Stimulated activated CD8-positive, alpha-beta memory T cell treated with anti-CD3 and anti-CD28 coated beads, Interleukin-2, amount 100 ng/mL, for 1 hour (primary cell): ENCODE results near the gene OSBPL9.
"Not testable (repeated sequence)": the region's sequence is repeated elsewhere in the genome, so short reads cannot be mapped to it uniquely, and the experiment has no call there.

ENCODE experiments used
- DNase-seq, 2 donors: peaks; one replicate each; pipeline ENCODE4 v3.0.0-alpha.2; 2020; ENCODE audit warnings: low read depth in 2 of 2

Gene OSBPL9

DNA sequence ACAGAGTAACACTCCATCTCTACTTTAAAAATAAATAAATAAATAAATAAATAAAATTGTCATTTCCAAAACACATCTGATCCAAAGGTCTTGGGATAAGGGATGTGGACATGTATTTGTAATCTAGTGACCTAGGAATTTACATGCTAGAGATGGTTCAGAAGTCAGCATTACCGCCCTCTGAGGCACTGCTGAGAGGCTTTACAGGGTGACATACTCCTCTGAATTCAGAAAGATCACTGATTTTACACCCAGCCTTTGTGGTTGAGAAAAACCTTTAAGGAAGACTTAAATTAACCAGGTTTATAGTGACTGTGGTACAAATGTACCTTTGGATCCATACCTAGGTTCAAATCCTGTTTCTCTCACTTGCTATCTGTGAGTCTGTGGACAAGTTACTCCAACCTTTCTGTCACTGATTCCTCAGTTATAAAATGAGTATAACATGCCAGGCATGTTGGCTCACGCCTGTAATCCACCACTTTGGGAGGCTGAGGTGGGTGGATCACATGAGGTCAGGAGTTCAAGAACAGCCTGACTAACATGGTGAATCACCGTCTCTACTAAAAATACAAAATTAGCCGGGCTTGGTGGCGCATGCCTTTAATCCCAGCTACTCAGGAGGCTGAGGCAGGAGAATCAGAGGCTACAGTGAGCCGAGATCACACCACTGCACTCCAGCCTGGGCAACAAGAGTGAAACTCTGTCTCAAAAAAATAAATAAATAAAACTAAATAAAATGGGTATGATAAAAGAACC, 20.1 kb downstream of the OSBPL9 start:
- DNase-seq, result no peak

DNA sequence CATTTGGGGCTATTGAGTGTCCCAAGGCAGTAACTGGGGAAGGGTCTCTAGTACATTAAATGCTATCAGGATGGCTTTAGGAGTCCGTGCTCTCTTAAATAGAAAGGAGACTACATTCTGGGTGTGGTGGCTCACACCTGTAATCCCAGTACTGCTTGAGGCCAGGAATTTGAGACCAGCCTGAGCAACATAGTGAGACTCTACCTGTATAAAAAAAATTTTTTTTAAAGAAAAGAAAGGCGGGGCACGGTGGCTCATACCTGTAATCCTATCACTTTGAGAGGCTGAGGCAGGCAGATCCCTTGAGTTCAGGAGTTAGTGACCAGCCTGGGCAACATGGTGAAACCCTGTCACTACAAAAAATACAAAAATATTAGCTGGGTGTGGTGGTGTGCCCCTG, 21.5 kb downstream of the OSBPL9 start:
- no peak for DNase-seq

DNA sequence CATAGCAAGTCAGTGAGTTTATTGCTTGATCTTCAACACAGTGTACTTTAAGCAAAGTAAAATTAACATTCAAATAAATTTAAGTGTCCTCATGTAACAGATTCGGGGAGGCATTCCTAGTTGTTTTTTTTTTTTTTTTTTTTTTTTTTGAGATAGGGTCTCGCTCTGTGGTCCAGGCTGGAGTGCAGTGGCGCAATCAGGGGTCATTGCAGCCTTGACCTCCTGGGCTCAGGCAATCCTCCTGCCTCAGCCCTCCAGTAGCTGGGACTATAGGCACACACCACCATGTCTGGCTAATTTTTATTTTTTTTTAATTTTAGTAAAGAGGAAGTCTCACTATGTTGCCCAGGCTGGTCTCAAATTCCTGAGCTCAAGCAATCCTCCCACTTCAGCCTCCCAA, 22.8 kb downstream of the OSBPL9 start:
- no peak for DNase-seq

DNA sequence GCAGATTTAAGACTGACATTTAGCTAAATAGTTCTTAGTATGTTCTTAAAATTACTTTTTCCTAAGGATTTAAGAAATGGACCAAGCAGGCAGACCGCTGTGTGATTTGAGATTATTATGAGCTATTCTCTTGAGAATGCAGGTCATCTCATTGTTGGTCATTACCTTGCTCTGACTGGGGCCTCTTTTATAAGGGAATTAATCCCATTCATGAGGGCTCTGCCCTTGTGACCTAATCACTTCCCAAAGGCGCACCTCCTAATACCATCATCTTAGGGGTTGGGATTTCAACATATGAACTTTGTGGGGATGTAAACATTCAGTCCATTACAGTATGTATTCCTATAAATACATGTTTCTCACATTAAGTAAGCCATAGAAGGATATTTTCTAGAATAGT, 24.2 kb downstream of the OSBPL9 start:
- DNase-seq, result no peak

DNA sequence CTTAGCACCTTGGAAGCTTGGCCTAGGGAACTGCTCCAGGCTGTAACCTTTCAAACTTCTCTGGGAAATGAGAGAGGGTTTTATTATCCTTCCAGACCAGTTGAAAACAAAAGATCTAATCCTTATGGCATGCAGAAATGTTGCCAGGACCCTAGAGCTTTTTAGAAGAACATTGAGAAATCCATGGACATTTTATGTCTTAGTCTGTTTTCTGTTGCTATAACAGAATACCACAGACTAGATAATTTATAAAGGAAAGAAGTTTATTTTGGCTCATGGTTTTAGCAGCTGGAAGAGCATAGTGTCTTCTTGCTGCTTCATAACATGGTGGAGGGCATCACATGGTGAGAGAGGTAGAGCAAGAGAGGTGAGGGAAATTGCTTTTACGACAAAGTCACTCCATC, 25.8 kb downstream of the OSBPL9 start:
- DNase-seq, result no peak

DNA sequence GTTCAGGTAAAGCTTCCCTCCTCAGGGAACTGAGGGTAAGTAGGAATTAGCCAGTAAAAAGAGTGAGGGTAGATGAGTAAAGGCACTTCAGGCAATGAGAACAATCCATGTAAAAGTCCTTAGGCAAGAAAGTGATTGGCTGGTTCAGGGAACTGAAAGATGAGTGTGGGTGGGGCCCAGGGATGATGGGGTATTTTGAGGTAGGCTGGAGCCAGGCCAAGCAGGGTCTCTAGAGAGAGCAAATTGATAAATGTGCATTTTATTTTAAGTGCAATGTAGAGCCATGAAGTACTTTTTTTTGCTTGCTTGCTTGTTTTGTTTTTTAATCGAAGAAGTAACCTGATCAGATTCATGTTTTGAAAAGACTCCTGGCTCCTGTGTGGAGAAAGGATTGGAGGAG, 26.5 kb downstream of the OSBPL9 start:
- DNase-seq, result no peak

DNA sequence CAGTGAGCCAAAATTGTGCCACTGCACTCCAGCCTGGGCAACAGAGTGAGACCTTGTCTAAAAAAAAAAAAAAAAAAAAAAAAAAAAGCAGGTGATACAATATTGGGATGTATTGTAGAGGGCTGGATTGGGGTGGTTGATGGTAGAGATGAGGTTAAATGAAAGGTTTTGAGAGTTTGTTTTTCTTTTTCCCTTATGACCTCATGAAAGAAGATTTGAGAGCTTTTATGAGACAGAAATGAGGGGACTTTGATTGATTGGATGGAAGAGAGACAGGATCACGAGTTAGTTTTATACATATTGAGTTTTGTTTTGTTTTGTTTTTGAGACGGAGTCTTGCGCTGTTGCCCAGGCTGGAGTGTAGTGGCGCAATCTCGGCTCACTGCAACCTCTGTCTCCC, 27.1 kb downstream of the OSBPL9 start:
- DNase-seq, result no peak

DNA sequence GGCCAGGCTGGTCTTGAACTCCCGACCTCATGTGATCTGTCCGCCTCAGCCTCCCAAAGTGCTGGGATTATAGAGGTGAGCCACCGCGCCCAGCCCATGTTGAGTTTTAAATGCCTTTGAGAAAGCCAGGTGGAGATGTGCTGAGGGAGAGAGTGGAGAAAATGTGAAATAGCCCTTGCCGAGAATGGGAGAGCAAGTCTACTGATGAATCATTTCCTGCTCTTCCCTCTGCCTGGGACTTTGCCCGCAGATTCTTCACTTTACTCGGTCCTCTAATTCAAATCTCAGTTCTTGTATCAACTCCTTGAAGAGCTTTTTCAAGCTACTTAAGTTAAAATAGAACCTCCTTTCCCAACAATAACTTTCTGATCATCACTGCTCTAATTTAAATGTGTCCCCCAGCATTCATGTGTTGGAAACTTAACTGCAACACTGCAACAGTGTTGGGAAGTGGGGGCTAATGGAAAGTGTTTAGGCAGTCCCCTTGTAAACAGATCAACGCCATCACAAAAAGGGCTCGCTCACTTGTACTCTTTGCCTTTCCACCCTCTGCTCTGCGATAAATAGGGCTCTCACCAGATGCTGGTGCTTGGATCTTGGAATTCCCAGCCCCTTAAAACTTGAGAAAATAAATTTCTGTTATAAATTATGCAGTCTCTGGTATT, 27.8 kb downstream of the OSBPL9 start:
- DNase-seq, result no peak

DNA sequence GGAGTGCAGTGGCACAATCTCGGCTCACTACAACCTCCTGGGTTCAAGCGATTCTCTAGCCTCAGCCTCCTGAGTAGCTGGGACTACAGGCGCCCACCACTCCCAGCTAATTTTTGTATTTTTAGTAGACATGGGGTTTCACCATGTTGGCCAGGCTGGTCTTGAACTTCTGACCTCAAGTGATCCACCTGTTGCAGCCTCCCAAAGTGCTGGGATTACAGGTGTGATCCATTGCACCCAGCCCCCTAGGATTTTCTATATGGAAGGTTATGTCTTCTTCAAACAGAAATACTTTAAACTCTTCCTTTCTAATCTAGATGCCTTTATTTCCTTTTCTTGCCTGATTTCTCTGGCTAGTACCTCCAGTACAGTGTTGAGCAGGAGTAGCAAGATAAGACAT, 29.7 kb downstream of the OSBPL9 start:
- DNase-seq, result not testable (repeated sequence)

DNA sequence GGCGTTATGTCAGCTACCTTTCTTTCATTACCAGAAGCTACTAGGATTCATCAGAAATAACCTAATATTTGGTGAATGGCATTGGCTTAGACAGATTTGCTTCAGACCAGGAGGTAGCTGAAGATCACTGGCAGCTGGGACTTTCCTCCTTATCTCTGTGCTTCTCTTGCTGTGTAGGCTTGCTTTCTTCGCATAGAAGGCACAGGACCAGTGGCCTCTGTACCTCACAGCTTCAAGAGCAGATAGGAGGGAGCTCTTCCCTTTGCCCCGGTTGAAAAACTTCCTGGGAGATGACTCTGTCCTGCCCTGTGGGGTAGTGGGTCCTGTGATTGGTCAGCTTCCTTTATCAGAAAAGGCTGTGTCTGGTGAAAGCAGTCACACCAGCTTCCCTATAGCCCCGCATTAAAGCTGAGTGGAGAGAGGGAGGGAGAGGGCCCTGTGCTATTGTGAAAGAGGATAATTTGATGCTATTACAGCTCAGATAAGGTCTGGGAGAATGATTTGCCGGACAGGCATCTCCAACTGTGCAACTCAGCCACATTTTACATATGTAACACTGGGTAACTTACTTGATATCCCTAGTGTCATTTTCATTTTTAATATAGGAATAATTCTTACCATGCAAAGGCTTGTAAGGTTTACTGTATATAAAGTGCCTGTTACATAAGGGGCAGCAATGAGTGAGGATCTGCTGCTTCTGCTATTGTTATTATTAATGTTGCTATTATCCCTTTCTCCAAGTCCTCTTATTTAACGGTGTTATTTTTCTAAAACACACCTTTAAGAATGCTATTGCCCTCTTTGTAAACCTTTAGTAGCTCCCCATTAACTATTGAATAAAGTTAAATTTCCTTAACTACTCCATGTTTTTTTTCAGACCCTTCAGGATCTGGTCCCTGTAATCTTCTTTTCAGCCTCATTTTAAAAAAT, 31.6 kb downstream of the OSBPL9 start:
- no peak for DNase-seq

DNA sequence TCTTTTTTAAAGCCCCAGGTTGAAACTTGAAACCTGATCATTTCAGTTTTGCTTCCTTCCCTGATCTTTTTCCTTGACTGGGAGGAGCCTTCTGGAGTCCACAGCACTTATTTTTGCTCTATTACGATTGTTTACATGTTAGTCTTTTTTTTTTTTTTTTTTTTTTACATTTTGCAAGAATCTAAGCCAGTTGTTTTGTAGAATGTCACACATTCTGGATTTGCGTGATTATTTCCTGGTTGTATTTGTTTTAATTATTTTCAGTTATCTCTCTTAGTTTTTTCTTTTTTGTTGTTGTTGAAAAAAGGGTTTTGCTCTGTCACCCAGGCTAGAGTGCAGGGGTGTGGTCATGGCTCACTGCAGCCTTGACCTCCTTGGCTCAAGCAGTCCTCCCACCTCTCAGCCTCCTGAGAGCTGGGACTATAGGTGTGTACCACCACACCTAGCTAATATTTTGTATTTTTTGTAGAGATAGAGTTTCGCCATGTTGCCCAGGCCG, 32.8 kb downstream of the OSBPL9 start:
- no peak for DNase-seq

DNA sequence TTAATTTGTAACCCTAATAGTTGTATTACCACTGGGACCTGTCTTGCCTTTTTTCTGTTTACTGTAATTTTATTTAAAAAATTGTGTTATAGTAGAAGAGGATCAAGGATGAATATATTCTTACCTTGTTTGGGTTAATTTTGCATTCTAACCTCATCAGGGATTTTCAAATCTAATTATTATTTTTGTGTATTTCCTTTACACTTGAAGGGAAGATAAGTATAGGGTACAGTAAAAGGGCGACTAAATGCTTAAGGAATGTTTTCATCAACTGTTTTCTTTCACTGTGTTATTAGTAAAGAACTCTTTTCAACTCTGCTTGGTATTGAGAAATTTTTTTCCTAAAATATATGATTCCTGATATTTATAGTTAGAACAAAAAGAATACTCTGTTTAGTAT, 33.3 kb downstream of the OSBPL9 start:
- DNase-seq, result no peak

DNA sequence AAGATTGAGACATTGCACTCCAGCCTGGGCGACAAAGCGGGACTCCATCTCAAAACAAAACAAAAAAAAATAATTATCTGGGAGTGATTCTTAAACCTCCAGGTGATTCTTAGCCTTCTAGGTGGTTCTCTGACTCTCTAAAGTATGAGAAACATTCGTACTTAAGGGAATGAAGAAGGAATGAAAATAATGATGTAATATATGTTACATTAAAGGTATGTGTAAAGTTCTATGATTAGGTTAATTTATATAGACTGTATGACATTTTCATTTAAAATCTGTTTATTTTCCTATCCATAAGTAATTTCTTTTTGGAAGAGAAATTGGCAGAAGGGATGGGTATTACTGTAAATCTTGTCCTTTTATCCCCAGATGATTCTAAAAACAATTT, 34.7 kb downstream of the OSBPL9 start:
- DNase-seq, result no peak

DNA sequence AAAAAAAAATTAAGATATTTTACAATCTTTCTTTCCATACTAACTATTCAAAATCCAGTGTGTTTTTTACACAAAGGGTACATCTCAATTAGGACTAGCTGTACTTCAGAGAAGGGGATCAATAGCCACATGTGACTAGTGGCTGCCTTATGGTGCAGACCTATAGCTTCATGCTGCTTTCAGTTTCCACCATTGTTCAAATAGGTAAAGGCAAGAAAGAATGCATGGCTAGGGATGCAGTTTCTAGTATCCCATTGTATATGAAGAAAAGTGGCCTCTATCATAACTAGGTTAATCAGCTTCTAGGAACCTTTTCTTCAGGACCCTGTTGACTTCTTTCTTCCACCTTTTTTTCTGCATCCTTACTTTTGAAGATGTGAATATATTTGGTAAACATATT, 35.7 kb downstream of the OSBPL9 start:
- DNase-seq, result no peak

DNA sequence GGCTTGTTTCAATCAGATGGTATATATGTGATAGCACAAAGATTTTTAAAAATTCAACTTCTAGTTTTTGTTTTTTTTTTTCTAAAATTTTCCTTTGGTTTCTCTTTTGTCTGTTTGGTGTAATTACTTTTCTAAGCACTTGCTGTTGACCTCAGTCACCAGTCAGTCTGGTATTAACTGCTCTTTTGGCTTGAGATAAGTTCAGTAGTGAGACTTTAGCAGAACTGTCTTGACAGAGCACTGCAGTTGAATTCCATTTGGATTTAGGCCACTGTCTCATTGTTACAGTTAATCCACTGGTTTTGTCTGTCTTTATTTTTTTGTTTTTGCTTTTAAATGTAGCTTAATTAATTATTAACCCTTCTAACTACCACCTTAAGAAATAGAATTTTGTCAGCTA, 36.2 kb downstream of the OSBPL9 start:
- DNase-seq, result no peak

DNA sequence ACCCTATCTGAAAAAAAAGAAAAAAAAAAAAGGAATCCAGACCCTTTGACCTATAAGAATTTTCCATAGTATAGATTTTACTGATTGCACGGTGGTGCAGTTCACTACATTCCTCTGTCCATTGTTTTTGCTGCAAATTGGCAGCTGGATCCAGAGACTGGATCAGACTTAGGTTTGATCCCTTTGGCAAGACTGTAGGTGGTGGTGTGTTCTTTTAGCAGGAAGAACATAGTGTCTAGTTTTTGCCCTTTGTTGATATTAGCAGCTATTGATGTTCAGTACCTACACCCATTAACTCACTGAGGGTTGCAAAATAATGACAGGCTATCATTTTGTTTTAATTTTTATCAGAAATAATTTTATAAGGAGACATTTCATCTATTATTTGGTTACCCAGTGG, 37.1 kb downstream of the OSBPL9 start:
- no peak for DNase-seq

DNA sequence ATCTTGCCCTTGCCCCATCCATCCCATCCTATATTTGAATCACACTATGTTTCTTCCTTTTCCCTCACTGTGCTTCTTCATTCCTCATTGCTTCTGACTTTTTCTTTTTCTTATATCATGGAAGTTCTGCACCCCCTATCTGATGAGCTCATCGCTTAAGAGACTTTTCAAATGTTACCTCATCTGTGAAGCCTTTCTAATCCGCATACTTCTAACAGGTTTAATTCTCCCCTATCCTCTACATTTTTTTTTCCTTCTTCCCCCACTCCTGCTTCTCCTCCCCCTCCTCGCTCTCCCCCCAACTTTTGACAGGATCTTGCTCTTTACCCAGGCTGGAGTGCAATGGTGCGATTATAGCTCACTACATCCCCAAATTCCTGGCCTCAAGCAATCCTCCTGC, 39.5 kb downstream of the OSBPL9 start:
- no peak for DNase-seq

DNA sequence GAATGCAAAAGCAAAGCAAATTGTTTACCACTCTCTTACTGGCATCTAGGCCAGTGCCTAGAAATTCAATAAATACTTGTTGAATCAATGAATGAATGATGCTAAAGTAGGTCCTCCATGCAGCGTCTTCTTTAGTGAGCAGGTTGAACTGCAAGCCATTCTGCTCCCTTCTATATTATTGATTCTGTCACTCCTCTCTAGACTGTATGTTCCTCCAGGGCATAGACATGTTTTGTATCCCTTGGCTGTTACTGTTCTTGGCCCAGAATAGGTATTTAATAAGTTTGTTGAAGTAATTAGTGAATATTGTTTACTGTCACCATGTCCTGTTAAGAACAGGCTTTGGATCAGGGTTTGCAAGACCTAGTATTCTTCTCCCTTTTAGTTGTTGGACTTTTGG, 43.7 kb downstream of the OSBPL9 start:
- no peak for DNase-seq

DNA sequence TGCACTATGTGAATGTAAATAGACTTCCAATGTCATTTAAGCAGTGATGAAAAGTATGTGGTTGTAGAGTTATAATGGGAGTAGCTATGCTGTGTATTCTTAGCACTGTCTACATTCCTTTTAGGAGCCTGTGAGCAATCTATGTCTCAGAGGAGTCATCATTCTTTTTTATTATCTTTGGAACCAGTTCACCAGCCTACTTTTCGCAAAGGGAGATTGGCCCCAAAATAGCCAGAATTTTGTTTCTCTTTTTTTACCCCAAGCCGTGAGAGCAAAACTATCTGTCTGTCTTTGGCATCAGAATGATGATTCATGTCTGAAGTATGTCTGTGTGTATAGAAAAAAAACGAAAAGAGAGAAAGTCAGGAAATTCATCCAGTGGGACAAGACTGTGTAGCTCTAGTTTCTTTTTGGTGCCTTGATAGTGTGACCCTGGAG, 44.2 kb downstream of the OSBPL9 start:
- DNase-seq, result no peak

DNA sequence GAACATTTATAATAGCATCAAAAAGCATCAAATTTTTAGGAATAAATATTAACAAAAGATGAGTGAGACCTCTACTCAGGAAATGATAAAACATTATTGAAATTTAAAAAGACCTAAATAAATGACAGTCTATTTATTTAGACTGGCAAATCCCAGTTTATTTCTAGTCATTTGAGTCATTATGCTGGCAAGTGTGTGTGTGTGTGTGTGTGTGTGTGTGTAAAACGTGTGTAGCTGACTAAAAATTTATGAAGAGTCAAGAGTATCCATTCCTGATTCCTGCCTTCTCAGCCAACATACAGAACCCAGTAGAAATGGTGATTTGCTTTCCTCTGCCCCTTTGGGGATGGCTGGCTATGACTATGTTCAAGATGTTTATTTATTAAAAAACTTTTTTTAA, 46.2 kb downstream of the OSBPL9 start:
- no peak for DNase-seq

DNA sequence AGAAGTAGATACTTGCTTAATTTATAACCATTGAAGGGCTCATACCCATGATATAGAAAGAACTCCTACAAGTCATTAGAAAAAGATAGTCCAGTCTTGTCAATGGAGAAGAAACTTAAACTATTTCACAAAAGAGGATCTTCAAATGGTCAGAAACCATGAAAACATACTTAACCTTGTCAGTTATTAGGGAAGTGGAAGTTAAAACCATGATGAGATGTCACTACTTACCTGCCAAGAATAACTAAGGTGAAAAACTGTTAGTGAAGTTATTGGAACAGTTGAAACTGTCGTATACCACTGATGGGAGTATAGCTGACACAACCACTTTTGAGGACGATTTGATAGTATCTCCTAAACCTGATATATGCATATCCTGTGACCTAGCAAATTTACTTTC, 46.8 kb downstream of the OSBPL9 start:
- no peak for DNase-seq
